ENCODE measurements around the gene FAM171A2.

Gene FAM171A2

GRCh38 chr17:44361292-44362260 lies 2.1 kb downstream of the FAM171A2 start:
- no peak for TF ChIP-seq CTCF (IDR thresholded peaks at IDR 0.05; ENCODE audit: control extremely low read depth, extremely low read depth, low read depth, missing control alignments)
- ChIA-PET POLR2A (no interaction called here), CTCF (interaction anchor here (1.0 to 10.5 kb wide), 11 partner anchors 9 to 162 kb away, joined by 3 to 135 read pairs (median 11); partner anchors contain the start of gene GRN)
- DNase-seq (ENCODE audit: extremely low spot score): no peak

DNA sequence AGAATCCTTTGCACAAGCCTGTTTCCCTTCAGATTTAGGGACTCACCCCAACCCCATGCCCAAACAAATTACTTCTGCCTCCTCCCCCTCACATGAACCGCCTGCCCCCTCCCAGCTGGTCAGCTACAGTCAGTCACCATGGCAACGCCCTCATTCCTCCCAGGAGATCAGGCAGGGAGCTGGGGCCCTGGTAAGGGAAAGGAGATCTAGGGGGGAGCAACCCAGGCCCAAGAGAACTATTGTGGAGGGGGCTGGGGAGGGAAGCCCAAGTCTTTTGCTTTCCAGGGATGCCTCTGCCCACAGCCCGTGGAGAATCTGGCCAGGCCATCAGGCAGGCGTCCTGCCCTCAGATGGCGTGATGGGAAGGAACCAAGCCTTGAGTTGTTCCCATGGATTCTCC lies 2.8 kb downstream of the FAM171A2 start:
- CTCF ChIA-PET: interaction anchor here (1.0 to 10.5 kb wide), 7 partner anchors 8 to 163 kb away, joined by 3 to 135 read pairs (median 5); no protein-coding TSS in a partner anchor
- POLR2A ChIA-PET: no interaction called here
- no peak for TF ChIP-seq CTCF (IDR thresholded peaks at IDR 0.05; ENCODE audit: control extremely low read depth, extremely low read depth, low read depth, missing control alignments)
- no peak for DNase-seq (ENCODE audit: extremely low spot score)

DNA sequence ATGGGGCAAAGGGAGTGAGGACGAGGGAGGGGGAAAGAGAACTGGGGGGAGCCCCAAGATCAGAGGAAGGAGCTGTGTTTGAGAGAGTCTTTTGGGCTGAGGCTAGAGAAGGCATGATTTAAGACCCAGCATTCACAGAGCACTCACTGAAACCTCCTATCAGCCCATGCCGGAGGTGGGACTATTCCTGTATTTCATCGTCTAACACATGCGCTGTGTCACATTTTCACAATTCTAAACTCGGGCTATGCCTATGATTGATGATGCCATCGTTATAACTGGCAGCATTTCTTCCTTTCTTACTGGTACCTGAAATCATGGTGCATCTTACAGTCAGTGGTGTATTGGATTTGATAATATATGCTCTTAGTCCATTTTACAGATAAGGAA lies 3.5 kb downstream of the FAM171A2 start:
- TF ChIP-seq CTCF (IDR thresholded peaks at IDR 0.05; ENCODE audit: control extremely low read depth, extremely low read depth, low read depth, missing control alignments): no peak
- ChIA-PET POLR2A (no interaction called here), CTCF (interaction anchor here (1.0 to 10.5 kb wide), 6 partner anchors 7 to 150 kb away, joined by 3 to 135 read pairs (median 6); no protein-coding TSS in a partner anchor)
- DNase-seq (ENCODE audit: extremely low spot score): no peak

GRCh38 chr17:44359458-44360143 lies 4.1 kb downstream of the FAM171A2 start:
- no peak for DNase-seq (ENCODE audit: extremely low spot score)
- TF ChIP-seq CTCF (IDR thresholded peaks at IDR 0.05; ENCODE audit: control extremely low read depth, extremely low read depth, low read depth, missing control alignments): no peak
- POLR2A ChIA-PET: no interaction called here
- CTCF ChIA-PET: interaction anchor here (0.8 to 10.5 kb wide), 7 partner anchors 7 to 149 kb away, joined by 3 to 135 read pairs (median 6); no protein-coding TSS in a partner anchor

GRCh38 chr17:44359006-44359405 lies 4.6 kb downstream of the FAM171A2 start:
- no peak for TF ChIP-seq CTCF (IDR thresholded peaks at IDR 0.05; ENCODE audit: control extremely low read depth, extremely low read depth, low read depth, missing control alignments)
- DNase-seq (ENCODE audit: extremely low spot score): no peak
- ChIA-PET CTCF (interaction anchor here (0.8 to 18.4 kb wide), 8 partner anchors 6 to 149 kb away, joined by 3 to 250 read pairs (median 8); partner anchors contain the start of gene GRN), POLR2A (no interaction called here)

DNA sequence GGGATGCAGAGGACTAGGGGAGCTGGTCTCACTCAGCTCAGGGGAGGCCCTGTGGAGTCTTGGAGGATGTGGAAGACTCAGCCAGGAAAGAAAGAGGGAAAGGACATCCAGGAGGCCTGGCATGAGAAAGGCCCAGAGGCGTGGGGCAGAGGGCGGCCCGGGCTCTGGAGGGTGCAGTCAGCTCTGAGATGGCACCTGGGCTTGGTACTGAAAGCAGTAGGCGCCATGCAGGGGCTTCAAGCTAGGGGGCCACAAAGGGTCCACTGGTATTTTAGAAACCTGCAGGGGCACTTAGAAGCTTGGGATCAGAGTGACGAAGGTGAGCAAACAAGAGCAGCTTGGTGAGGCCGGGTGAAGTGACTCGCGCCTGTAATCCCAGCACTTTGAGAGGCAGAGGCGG lies 5.6 kb downstream of the FAM171A2 start:
- DNase-seq (ENCODE audit: extremely low spot score): no peak

More for the DNA sequence above, 5.6 kb downstream of the FAM171A2 start:
- CTCF ChIA-PET: interaction anchor here (1.1 to 18.4 kb wide), 9 partner anchors 5 to 165 kb away, joined by 3 to 250 read pairs (median 7); partner anchors contain the start of gene GRN
- POLR2A ChIA-PET: no interaction called here
- no peak for TF ChIP-seq CTCF (IDR thresholded peaks at IDR 0.05; ENCODE audit: control extremely low read depth, extremely low read depth, low read depth, missing control alignments)
